GM19452 (cell line): Measurements from ENCODE around the gene HNRNPLL.

Experiments used
- ATAC-seq: cut with Tn5 transposase; IDR thresholded peaks from one replicate; pipeline ENCODE4 v1.9.1; 2021; ENCODE audit not compliant: unreplicated experiment

HNRNPLL gene

GRCh38 chr2:38598200-38598990 is 4.3 kb downstream of the HNRNPLL start:
- ATAC-seq: no peak

GRCh38 chr2:38597115-38597514 is 5.6 kb downstream of the HNRNPLL start:
- ATAC-seq: no peak

- no peak for ATAC-seq
These were observed 6.5 kb downstream of the HNRNPLL start for GRCh38 chr2:38596229-38596628.

- no peak for ATAC-seq
These were observed 9.8 kb downstream of the HNRNPLL start for GRCh38 chr2:38592951-38593350.

GRCh38 chr2:38591152-38591551 is 11.6 kb downstream of the HNRNPLL start:
- no peak for ATAC-seq

GRCh38 chr2:38590053-38590452 is 12.7 kb downstream of the HNRNPLL start:
- no peak for ATAC-seq

GRCh38 chr2:38586931-38587330 is 15.8 kb downstream of the HNRNPLL start:
- no peak for ATAC-seq

GRCh38 chr2:38584881-38585280 is 17.8 kb downstream of the HNRNPLL start:
- ATAC-seq: no peak

GRCh38 chr2:38583994-38584393 is 18.7 kb downstream of the HNRNPLL start:
- ATAC-seq: no peak

GRCh38 chr2:38583524-38583923 is 19.2 kb downstream of the HNRNPLL start:
- ATAC-seq: no peak

GRCh38 chr2:38581193-38582147 is 21.3 kb downstream of the HNRNPLL start:
- ATAC-seq: no peak

- ATAC-seq: no peak
These were observed 22.6 kb downstream of the HNRNPLL start for GRCh38 chr2:38580115-38580636.

- ATAC-seq: no peak
These were observed 23.9 kb downstream of the HNRNPLL start for GRCh38 chr2:38578832-38579231.

GRCh38 chr2:38574278-38574677 is 28.4 kb downstream of the HNRNPLL start:
- no peak for ATAC-seq

- no peak for ATAC-seq
These were observed 30.6 kb downstream of the HNRNPLL start for GRCh38 chr2:38572167-38572566.

- ATAC-seq: no peak
These were observed 31.5 kb downstream of the HNRNPLL start for GRCh38 chr2:38571193-38571592.

GRCh38 chr2:38568724-38569436 is 33.8 kb downstream of the HNRNPLL start:
- ATAC-seq: no peak

- ATAC-seq: no peak
These were observed 37.4 kb downstream of the HNRNPLL start for GRCh38 chr2:38565333-38565732.

GRCh38 chr2:38561691-38562090 is 41.0 kb downstream of the HNRNPLL start:
- no peak for ATAC-seq

- ATAC-seq: no peak
These were observed 42.6 kb downstream of the HNRNPLL start for GRCh38 chr2:38560092-38560491.

- ATAC-seq: no peak
These were observed 44.7 kb downstream of the HNRNPLL start for GRCh38 chr2:38557981-38558380.
